Keratinocyte (primary cell): ENCODE measurements around the gene THRAP3. TPM values are rescaled to one million over a fixed set of nuclear protein-coding genes. Genes with fewer than 3 reads are reported as not detected.
"Not testable (repeated sequence)": the region's sequence is repeated elsewhere in the genome, so short reads cannot be mapped to it uniquely, and the experiment has no call there.

Experiments
- DNase-seq: peaks from one replicate; pipeline ENCODE4 v3.0.0-alpha.2; 2011; ENCODE audit warnings: low read depth, missing footprints, low spot score
- FAIRE-seq: peaks from 2 replicates; lab custom pipeline; 2011; peaks lifted over from hg19 to GRCh38; lab: Jason Lieb, UNC
- H2AFZ ChIP-seq: 2 replicates; pipeline ENCODE4 v1.6.0; 2012; ENCODE audit warnings: low read length, control low read depth, inconsistent platforms; ENCODE audit not compliant: control insufficient read depth
- H3K27ac ChIP-seq: 2 replicates; pipeline ENCODE4 v1.5.1; 2011; ENCODE audit warnings: low read length; ENCODE audit not compliant: control insufficient read depth, insufficient read depth
- H3K27me3 ChIP-seq: 3 replicates; pipeline ENCODE4 v1.6.0; 2011; ENCODE audit warnings: low read length; ENCODE audit not compliant: control insufficient read depth, insufficient read depth; ENCODE audit errors: extremely low read depth
- H3K36me3 ChIP-seq, 2 experiments: 2 replicates in 1 of 2; 3 replicates in 1 of 2; pipeline ENCODE4 v1.5.1; 2011; ENCODE audit warnings: low read length in 2 of 2, mild to moderate bottlenecking in 1 of 2; ENCODE audit not compliant: control insufficient read depth in 2 of 2, insufficient read depth in 2 of 2; ENCODE audit errors: extremely low read depth in 1 of 2
- H3K4me1 ChIP-seq: 3 replicates; pipeline ENCODE4 v1.5.1; 2011; ENCODE audit warnings: low read length; ENCODE audit not compliant: control insufficient read depth, insufficient read depth; ENCODE audit errors: extremely low read depth
- H3K4me2 ChIP-seq: 3 replicates; pipeline ENCODE4 v1.6.0; 2011; ENCODE audit warnings: low read depth, low read length; ENCODE audit not compliant: control insufficient read depth, insufficient read depth; ENCODE audit errors: extremely low read depth
- H3K4me3 ChIP-seq, 3 experiments: fragments of 200-600 bp in 1 of 3; sonication (generic) in 1 of 3; 2 replicates in 2 of 3; 3 replicates in 1 of 3; pipeline ENCODE4 v1.5.1; 2011 to 2016; ENCODE audit warnings: low read length in 3 of 3, mild to moderate bottlenecking in 3 of 3, control low read depth in 2 of 3, inconsistent platforms in 1 of 3, low read depth in 1 of 3, mixed read lengths in 1 of 3, mixed run types in 1 of 3, moderate library complexity in 1 of 3; ENCODE audit not compliant: control insufficient read depth in 2 of 3, insufficient read depth in 2 of 3; ENCODE audit errors: extremely low read depth in 1 of 3
- H3K79me2 ChIP-seq: 2 replicates; pipeline ENCODE4 v1.6.0; 2012; ENCODE audit warnings: low read length; ENCODE audit not compliant: control insufficient read depth, insufficient read depth
- H3K9ac ChIP-seq: 3 replicates; pipeline ENCODE4 v1.6.0; 2011; ENCODE audit warnings: low read length; ENCODE audit not compliant: control insufficient read depth, insufficient read depth; ENCODE audit errors: extremely low read depth
- H3K9me1 ChIP-seq: 3 replicates; pipeline ENCODE4 v1.6.0; 2011; ENCODE audit warnings: low read length; ENCODE audit not compliant: control insufficient read depth, insufficient read depth; ENCODE audit errors: extremely low read depth
- H3K9me3 ChIP-seq: 2 replicates; pipeline ENCODE4 v1.5.1; 2012; ENCODE audit warnings: low read depth, low read length; ENCODE audit not compliant: control insufficient read depth
- H4K20me1 ChIP-seq: 3 replicates; pipeline ENCODE4 v1.6.0; 2011; ENCODE audit warnings: low read length; ENCODE audit not compliant: control insufficient read depth, insufficient read depth; ENCODE audit errors: extremely low read depth
- CTCF ChIP-seq, 3 experiments: IDR thresholded peaks in 1 of 3; conservative IDR thresholded peaks in 1 of 3; optimal IDR thresholded peaks in 1 of 3; 2 replicates in 2 of 3; 3 replicates in 1 of 3; pipeline versions ENCODE3 to v1.5.1; 2011; ENCODE audit warnings: low read length in 3 of 3, mild to moderate bottlenecking in 3 of 3, moderate library complexity in 2 of 3, control low read depth in 1 of 3, inconsistent platforms in 1 of 3; ENCODE audit not compliant: insufficient read depth in 2 of 3; ENCODE audit errors: extremely low read depth in 1 of 3
- EZH2 ChIP-seq: IDR thresholded peaks from one replicate; pipeline ENCODE4 v1.6.1; 2012; ENCODE audit warnings: inconsistent platforms, mild to moderate bottlenecking, low read length, moderate library complexity
- dilution Hi-C: fragments of 300-500 bp; cut with MboI; formaldehyde crosslinking; loops from one replicate; pipeline ENCODE4 v1.7.0; 2020; ENCODE audit warnings: low sequenced_read_pairs; ENCODE audit not compliant: extremely low pct_ligation_motif_present
- polyA plus RNA-seq, 5 experiments: library from polyadenylated mRNA; depleted of rRNA in 3 of 5; stranded (reverse) in 3 of 5; stranded (forward) in 1 of 5; unstranded in 1 of 5; fragments of >200 nt; gene quantifications; 1 replicate in 1 of 5; 2 replicates in 3 of 5; 3 replicates in 1 of 5; pipeline versions ENCODE4 v1.2.1 to v1.2.3, GENCODE V29; 2011 to 2012; ENCODE audit warnings: missing spikeins in 2 of 5, low read depth in 1 of 5, low replicate concordance in 1 of 5

Gene THRAP3
- polyA plus RNA-seq, 1 donor (not counting 4 experiments of a cell fraction or from before 2014, with no cell fraction given), result 79.6 TPM

- Histone ChIP-seq H3K4me3 (peak overlapping the region; percentile 79 to 100 (median 100)), H3K9me1 (no peaks in the 10 kb centered on the region), H3K27me3 (no peaks in the 10 kb centered on the region), H3K79me2 (peaks cover 54% of the 10 kb centered on the region), H4K20me1 (peaks cover 20% of the 10 kb centered on the region), H3K4me2 (peak overlapping the region; percentile 98), H3K9ac (peak overlapping the region; percentile 93), H3K9me3 (no peaks in the 10 kb centered on the region), H3K27ac (peak overlapping the region; percentile 97), H3K4me1 (peaks cover 15% of the 10 kb centered on the region), H2AFZ (peak overlapping the region; percentile 85), H3K36me3 (peaks cover 8 to 12% of the 10 kb centered on the region in 2 experiments)
- TF ChIP-seq EZH2, result no peak
- TF ChIP-seq CTCF (optimal IDR thresholded peaks at IDR 0.05 in 1 of 3, IDR thresholded peaks at IDR 0.05 in 1 of 3, conservative IDR thresholded peaks at IDR 0.05 in 1 of 3; ENCODE audit: extremely low read depth in 1 of 3, insufficient read depth in 2 of 3, low read length in 3 of 3), result peak; percentile 29 to 58 (median 49)
- FAIRE-seq (peak; percentile 52), DNase-seq (peak; percentile 21)
- dilution Hi-C loops, result no loop called here
Observed at GRCh38 chr1:36224537-36225282, 467 bp downstream of the THRAP3 start.

DNA sequence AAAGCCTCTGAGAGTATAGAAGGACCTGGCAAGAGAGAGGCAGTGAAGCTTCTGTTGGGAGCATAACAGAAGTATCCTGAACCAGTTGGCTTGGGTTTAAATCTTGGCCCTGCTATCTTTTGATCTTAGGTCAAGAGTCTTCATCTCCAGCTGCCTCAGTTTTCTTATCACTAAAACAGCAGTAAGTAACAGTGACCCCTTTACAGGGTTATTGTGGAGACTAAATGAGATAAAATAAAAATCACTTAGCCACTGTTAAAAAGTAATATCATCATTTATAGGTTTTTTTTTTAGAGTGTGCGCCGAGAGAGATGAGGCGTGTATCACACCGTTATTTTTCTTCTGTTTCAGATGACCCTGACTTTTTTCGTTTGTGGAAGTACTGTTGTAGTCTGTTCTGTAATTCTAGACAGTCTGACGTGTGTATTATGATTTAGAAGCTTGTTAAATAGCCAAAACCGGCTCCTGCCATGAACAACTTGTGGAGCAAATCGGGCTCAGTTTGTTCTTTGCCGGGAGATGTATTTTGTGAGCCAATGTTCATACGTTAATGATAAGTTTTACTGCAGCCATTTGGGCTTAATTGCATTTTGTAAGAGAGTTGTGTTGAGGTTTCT, 1.1 kb downstream of the THRAP3 start:
- H3K4me3 ChIP-seq, result peak overlapping the region; percentile 79 to 100 (median 100)
- H3K4me1 ChIP-seq, result peaks cover 15% of the 10 kb centered on the region
- H3K27me3 ChIP-seq, result no peaks in the 10 kb centered on the region
- H2AFZ ChIP-seq, result no peak overlapping the region
- peak overlapping the region; percentile 93 for H3K9ac ChIP-seq
- no peak for TF ChIP-seq CTCF (optimal IDR thresholded peaks at IDR 0.05 in 1 of 3, IDR thresholded peaks at IDR 0.05 in 1 of 3, conservative IDR thresholded peaks at IDR 0.05 in 1 of 3; ENCODE audit: extremely low read depth in 1 of 3, insufficient read depth in 2 of 3, low read length in 3 of 3)
- TF ChIP-seq EZH2, result no peak
- H3K4me2 ChIP-seq, result peak overlapping the region; percentile 98
- peaks cover 61% of the 10 kb centered on the region for H3K79me2 ChIP-seq
- H3K9me1 ChIP-seq, result no peaks in the 10 kb centered on the region
- FAIRE-seq (no peak), DNase-seq (no peak)
- no peaks in the 10 kb centered on the region for H3K9me3 ChIP-seq
- peaks cover 8 to 12% of the 10 kb centered on the region in 2 experiments for H3K36me3 ChIP-seq
- peaks cover 20% of the 10 kb centered on the region for H4K20me1 ChIP-seq
- H3K27ac ChIP-seq, result peak overlapping the region; percentile 97
- dilution Hi-C loops, result no loop called here

GRCh38 chr1:36230279-36230678, 6.0 kb downstream of the THRAP3 start:
- H3K27me3 ChIP-seq, dilution Hi-C loops, DNase-seq, H3K9me3 ChIP-seq, H2AFZ ChIP-seq, H3K9me1 ChIP-seq, H3K27ac ChIP-seq, FAIRE-seq, H3K9ac ChIP-seq, H3K4me2 ChIP-seq, H3K4me3 ChIP-seq: not testable (repeated sequence)
- peaks cover 11% of the 10 kb centered on the region for H3K4me1 ChIP-seq
- H3K36me3 ChIP-seq, result peaks cover 10 to 13% of the 10 kb centered on the region in 2 experiments
- H4K20me1 ChIP-seq, result peaks cover 22% of the 10 kb centered on the region
- peaks cover 100% of the 10 kb centered on the region for H3K79me2 ChIP-seq
